Measurements from ENCODE around the gene OR2S2.

- TF ChIP-seq CTCF (IDR thresholded peaks at IDR 0.05) (no peak), POLR2A (IDR thresholded peaks at IDR 0.05) (no peak)
These were observed 15.7 kb downstream of the OR2S2 start for GRCh38 chr9:35942286-35942685.
